NCI-H2171 treated with DMSO at 0.1 percent for 48 hours (cell line): Measurements from ENCODE around the gene NELL1.

ENCODE experiments used
- DNase-seq: peaks from one replicate; lab custom pipeline; 2025; lab: John Stamatoyannopoulos, UW

Gene NELL1

DNA sequence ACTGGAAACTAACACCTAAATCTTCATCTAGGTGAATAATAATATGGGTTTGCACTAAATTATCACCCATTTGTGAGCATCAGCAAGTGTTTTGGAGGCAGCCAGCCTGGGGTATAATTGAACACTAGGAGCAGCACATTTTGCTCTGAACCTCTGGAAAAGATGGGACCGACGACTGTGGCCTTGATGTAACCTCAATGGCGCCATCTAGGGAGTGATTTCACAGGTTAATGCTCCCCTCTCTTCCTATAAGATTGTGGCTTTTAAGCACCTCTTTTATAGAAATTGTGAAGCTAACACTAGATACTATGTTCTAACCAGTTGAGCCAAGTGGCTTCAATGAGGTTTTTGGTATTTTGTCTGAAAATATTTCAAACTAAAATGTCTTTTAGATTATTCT, 203.7 kb downstream of the NELL1 start:
- peak; percentile 11 for DNase-seq

DNA sequence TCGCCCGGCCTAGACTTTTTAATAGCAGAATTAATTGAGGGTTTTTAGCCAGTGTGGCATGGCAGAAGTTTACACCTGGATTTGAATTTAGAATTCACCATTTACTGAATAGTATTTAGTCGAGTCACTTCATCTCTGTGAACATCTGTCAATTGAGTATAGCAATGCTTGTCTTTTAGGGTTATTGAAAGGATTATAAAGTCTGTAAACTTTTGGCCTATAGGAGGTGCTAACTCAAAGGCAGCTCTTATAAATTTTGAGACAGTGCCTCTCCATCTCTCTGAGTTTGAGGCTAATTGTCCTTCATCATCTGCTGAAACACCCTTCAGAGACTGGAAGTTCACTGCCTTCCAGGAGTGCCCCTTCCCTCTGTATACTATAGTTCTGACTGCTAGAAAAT, 205.0 kb downstream of the NELL1 start:
- no peak for DNase-seq

DNA sequence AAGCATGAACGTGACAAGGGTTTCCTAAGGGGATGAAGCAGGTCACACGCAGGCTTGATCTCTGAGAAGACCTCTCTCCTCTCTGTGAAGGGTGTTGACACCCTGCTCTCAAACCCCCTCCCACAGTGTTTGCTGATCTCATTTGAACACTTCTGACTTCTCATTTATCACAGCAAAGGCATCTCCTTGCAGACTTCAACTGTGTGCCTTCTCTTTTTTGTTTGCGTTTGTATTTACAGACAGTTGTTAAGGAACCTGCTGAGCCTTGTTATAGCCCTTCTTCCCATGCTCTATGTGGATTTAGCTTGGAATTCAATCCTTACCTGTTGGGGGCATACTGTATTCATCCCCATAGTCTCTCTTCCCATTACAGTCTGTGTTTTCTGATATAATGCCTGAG, 206.5 kb downstream of the NELL1 start:
- no peak for DNase-seq

DNA sequence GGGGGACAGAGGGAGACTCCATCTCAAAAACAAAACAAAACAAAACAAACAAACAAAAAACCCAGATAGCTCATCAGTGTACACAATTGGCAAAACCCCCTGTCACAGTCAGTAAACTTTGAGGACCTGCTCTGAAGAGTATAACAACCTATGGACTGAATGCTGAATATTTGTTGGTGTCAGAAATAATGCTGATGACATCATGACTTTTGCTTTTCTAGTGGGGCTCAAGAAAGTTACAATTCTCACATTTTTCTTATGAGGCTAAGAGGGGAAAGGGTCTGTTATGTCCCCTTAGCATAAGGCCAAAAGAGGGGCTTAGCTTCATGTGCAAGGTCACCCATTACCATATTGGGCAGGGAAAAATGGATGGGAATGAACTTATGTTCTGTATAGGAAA, 207.4 kb downstream of the NELL1 start:
- DNase-seq = no peak

DNA sequence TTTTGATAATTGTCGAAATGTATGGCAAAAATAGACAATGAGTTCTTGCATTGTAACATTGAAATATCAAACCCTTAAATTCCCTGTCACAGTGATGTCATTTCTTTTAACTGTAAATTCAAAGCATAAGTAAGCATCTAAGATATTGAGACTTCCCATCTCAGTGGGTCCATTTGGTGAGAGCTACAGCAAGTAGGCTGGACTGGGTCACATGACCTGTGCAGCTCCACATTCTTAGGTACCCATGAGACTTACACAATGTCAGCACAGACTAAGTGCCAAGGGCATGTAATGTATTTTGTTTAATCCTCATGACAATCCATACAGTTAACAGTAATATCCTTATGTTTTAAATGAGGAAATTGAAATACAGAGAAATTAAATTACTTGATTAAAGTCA, 210.7 kb downstream of the NELL1 start:
- DNase-seq = no peak

DNA sequence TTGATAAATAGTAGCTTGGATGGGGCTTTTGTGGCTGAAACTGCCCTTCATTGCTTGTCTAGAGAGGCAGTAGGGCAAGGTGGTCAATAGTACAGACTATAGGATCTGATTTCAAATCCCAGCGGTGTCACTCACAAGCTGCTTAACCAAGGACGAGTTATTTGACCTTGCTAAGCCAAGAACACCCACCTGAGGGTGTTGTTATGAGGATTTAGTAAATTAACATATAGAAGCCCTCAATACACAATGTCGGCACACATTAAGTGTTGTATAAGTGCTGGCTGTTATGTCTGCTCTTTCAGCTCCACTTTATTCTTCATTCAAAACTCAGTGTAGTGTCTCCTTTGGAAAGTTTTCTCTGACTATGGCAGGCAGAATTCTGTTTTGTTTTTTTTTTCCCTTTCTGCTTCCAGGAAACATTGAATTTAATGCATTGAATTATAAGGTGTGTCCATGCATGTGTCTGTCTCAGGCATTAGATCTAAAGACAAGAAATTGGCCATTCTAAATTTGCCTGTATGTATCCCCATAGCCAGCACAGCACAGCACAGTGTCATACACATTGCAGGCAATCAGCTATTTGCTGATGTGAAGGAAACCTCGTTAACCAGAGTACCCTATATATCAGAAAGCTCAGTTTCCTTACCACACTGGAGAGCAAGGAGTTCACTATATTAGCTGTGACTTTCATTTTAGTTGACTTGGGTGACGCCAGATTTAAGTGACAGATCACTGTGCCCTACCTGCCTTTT, 212.1 kb downstream of the NELL1 start:
- DNase-seq = no peak

DNA sequence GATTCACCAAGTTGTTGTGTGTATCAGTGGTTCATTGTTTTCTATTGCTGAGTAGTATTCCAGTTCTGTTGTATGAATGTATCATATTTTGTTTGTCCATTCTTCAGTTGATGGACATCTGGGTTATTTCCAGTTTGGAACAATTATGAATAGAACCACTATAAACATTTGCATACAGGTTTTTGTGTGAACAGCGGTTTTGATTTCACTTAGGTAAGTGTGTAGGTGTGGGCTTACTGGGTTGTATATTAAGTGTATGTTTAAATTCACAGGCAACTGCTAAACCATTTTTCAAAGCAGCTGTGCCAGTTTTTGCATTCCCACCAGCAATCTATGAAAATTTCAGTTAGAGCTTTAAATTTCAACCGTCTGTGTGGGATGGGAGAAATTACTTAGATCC, 217.8 kb downstream of the NELL1 start:
- no peak for DNase-seq

DNA sequence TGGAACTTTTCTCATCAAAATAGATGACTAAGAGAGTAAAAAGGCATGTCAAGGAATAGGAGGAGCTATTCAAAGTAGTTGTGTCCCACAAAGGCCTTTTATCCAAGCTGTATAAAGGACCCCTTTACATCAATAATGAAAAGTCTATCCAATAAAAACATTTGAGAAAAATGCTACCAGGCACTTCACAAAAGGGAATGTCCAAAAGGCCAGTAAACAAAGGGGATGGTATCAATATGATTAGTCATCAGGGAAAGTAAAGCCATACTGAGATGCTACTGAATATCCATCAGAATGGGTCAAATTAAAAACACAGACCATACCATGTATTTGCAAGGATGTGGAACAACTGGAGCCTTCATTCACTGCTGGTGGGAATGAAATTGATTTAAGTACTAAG, 224.9 kb downstream of the NELL1 start:
- no peak for DNase-seq

DNA sequence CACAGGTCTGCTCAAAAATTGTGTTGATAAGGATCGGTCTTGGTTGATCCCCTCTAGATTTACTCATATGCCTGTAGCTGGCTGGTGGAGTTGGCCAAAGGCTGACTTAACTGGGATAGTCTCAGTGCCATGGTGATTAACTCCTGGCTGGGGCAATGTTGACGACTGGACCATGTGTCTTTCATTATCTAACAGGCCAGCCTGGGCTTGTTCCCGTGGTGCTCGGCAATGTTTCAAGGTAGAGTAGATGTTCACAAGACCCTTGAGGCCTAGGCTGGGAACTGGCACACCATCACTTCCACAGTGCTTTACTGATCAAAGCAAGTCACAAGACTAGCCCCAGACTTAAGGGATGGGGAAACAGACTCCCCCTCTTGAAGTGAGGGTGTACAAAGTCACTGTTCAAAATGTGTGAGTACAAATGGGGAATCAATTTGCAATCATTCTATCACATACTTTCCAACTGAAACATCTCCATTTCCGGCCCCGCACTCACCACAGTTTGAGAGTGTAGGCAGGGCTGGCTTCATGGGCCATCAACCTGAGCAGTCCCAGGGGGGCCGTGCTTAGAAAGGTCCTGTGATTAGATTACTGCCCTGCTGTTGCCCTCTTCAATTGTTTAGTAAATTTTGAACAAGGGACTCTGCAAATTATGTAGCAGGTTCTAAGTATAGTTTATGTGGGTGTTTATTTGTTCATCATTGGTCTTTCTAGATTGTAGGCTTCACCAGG, 240.8 kb downstream of the NELL1 start:
- DNase-seq = no peak

DNA sequence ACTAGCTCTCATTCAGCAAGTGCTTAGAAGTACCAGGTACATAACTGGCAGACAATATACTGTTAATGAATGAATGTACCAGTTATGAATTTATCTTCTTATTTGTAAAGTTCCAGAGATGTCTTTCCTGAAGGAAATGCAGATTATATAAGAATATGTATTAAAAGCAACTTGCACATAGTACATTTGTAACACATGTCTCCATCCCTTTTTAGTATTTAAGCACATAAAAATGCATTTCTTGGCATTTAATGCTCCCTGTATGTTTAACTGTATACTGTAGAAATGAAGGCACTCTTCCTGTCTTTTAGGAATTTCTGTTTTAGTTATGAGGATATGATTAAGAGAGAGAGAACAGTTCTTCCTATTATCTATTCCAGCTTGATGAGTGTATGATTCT, 241.3 kb downstream of the NELL1 start:
- DNase-seq = no peak

DNA sequence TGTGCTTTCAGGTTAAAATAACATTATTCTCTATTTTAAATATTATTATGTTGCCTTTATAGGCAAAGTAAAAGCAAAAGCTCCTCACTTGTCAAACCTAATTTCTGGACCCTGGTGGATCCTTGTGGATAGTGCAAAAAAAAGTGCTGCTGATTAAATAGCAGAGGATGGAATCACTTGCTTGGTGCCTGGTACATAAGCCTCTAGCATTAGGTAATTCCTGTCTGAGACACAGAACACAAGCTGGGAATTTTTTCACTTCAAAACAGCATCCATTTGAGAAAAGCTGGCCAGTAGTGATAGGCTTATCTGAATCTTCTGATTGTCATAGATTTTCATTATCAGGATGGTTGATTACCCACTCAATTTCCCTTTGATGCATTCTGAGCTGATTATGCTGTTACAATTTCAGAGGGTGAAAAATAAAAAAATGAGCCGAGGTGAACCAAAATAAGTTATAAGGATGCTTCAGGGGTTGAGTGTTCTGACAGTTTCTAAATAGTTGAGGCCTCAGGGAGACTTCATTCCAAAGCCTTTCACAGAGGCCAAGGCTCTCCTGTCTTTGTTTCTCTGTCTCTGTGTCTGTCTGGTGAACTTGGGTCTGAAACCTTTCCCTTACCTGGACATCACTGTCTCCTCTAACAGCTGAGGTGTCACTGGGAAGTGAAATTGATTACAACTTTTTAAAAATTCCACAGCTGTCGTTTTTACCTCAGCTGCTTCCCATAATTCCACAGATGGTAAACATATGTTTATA, 242.9 kb downstream of the NELL1 start:
- DNase-seq = no peak

DNA sequence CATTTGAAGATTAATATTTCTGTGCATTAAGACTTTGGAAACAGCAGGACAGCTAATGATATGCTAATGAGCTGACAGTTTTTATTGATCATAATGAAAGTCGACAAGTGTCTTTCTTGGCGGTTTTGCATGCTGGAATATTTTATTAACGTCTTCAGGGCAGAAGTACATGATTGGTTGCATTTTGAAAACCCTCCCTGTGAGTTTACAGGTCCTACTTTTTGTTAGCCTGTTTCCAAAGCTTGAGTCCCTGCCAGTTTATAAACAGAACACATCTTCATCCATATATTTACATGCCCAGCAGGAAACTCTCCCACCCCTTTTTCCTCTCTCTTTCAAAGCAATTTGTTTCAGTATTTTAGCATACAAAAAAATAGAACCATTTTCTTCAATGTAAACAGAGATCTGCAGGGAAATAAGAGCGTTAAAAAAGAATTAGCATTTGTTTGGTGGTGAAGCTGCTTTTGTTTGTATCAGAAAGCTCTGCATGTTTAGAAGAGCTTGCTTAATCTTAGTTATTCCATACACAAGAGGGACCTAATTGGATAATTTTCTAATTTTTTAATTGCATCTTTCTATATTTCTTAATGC, 243.6 kb downstream of the NELL1 start:
- DNase-seq = no peak

DNA sequence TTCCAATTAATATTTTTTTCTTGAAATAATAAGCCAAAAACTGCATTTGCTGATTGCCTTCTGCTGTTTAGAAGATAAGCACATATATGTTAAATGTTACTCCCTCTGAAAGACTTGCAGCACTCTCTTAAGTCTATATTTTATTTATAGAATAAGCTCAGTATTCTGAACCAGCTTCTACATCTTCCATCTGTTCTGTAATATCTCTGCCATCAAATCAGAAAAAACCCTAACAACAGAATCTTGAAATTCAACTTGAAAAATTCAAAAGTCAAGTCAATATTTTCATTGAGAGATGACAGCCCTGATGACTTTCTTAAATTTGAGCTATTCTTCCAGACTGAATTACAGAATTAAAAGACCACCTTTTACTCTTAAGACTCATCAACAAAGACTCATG, 247.9 kb downstream of the NELL1 start:
- DNase-seq = no peak

DNA sequence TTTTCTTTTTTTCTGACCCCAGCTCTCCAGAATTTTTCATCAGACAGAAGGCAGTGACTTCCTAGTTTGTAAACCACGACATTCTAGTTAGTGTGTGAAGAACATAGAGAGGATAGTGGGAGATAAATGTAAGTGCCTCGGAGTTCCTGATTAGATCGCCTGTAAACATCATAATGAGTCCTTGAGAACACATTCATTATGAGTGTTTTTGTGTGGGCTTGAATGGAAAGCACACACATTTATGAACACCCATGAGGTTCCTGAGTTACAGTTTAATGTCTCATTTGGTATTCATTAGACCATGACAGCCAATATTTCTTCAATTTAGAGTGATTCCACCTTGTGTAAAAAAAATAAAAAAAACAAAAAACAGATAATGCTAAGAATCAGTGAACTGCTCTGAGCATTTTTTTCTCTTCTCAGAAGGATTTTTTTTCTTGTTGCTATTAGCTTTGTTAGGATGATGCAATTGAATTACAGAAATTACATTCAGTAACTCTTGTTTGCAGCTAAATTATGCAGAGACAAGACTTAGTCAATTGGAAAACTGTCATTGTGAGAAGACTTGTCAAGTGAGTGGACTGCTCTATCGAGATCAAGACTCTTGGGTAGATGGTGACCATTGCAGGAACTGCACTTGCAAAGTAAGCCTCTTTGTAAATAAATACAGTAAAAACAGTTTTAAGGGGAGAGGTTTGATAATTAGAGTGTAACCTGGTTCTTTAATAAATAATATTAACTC, 257.6 kb downstream of the NELL1 start:
- DNase-seq = no peak

DNA sequence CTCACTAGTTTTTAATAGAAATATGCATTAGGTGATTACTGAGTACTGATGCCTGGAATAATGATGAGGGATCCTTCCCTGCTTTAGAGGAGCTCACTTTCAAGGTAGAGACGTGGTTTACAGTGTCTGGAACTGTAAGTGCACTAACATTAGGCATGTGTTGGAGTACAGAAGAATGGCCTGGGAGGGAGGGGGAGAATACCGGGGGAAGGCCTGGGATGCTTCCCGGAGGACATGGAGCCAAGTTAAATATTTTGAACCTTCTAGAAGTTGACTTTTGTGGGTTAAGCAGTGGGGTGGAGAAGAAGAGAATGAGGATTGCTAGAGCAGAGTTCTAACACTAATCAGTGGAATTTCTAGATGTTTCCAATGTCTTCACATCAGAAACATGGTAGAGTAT, 261.6 kb downstream of the NELL1 start:
- no peak for DNase-seq

DNA sequence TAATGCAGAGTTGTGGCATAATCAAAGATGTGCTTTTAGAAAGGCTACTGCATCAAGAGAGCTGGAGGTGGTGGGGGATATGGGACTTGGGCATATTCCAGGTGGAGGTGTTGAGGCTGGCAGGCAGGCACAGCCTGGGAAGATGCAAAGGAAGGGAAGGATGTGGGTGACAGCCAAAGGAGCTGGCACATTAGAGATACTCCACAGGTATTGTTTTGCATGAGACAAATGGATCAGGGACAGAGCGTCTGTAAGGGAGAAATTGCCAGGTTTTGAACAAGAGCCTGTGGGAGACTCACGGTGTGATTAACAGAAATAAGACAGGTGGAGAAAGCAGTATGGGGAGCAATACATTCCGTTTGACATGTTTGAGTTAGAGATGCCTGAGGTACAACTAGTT, 263.7 kb downstream of the NELL1 start:
- no peak for DNase-seq

DNA sequence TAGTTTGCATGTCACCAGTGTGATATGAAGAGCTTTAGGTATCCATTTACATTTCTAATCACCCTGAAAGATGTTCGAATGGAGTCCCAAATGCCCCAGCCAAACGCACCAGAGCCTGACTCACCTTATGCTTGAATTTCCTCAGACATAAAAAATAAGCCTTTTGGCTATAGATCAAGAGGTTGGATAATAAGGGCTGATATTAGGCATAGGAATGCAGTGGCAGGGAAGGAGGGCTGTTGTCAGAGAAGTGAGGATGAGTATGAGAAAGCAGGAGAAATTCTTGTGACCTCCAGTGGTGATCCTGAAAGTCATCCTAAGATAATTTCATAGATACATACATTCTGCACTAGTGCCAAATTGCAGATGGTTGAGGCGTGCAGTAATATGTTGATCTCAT, 264.6 kb downstream of the NELL1 start:
- DNase-seq = no peak

DNA sequence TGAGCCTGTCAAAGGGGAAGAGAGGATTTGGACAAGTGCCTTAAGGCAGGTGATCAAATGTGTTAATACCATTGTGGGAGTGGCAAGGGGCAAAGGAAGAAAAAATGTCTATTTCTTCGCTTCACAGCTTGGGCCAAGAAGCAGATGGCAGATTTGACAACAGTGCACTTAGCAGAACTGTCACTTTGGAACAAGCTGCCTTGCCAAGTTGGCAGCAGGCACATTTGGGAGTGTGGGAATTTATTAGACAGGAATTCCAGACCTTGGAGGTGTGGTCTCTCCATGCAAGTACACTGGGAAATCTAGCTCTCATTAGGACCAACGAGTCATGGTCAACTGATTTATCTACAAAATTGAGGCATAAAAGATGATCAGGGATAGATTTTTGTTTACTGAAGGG, 265.1 kb downstream of the NELL1 start:
- DNase-seq = no peak

DNA sequence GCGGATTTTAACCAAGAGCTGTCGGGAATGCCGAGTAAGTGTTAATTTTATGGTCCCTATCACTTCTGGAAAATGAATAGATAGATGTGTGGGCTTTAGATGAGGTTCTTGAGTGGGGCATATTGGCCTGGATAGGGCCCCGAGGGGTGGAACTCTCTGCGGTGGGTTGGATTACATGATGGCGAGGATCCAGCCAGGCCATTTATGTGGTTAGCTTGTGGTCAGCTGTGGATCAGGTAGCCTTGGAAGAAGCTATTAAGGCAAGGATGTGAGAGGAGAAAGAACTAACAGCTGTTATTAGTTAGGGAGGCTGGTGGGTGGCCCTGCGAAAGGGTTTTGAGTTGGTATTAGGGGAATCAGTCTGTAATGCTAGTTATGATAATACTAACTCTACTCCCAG, 268.4 kb downstream of the NELL1 start:
- no peak for DNase-seq

DNA sequence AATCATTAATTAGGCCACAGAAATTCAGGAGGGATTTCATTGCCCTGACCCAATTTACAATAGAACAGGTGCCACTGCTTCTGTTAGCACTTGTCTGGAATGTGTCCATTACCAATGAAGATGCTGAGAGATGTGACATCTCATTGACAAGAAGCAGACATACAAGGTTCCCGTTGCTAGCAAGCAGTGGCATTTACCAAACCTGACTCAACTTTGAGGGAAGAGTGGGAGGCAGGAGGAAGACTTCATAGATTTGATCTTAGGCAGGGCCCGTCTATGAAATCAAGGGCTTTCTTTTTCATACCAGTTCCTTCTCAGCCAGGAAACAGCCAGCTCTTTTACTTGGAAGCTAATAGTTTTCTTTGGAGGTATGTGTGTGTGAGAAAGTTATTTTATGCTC, 280.2 kb downstream of the NELL1 start:
- no peak for DNase-seq

DNA sequence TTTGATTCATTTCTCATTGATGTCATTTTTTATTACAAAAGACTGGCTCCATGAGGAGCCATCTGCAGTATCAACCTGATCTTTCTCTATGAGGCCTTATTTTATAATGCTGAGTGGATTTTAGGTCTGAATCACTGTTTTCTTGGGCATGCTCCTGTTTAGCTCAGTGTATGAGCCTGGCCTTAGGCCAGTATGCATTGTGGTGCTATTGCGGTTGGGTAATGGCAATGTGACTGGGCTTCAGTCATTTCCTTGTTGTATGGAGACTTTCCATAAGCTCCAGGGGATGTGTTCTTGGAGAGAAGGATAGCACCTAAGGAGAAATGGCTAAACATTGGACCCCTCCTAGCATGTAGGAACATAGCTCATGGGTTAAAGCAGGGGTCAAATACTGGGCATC, 293.2 kb downstream of the NELL1 start:
- DNase-seq = no peak

DNA sequence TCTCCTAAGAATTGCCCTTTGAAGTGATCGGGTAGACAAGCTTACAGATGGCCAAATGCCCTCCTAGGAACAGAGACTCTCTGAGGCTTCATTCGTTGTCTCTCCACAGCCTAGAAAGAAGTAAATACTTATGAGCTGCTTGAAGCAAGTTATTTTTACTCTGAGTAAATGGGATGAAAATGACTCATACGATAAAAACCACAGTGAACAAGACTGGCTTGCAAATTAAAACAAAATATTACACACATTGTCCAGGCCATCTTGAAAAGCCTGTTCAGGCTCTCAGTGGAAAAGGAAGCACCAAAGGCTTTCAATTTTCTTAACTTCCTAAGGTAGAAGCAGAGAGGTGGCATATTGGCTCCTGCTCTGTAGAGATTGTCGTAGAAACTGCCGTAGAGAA, 294.2 kb downstream of the NELL1 start:
- DNase-seq = no peak
